ENCODE measurements around the gene RPS6KA2. TPM values are rescaled to one million over a fixed set of nuclear protein-coding genes. Genes with fewer than 3 reads are reported as not detected.

The RPS6KA2 gene
- total and polyA plus RNA-seq, 2 donors (not counting 3 experiments of a cell fraction or from before 2014, with no cell fraction given), result 54.5 to 75.8 TPM

DNA sequence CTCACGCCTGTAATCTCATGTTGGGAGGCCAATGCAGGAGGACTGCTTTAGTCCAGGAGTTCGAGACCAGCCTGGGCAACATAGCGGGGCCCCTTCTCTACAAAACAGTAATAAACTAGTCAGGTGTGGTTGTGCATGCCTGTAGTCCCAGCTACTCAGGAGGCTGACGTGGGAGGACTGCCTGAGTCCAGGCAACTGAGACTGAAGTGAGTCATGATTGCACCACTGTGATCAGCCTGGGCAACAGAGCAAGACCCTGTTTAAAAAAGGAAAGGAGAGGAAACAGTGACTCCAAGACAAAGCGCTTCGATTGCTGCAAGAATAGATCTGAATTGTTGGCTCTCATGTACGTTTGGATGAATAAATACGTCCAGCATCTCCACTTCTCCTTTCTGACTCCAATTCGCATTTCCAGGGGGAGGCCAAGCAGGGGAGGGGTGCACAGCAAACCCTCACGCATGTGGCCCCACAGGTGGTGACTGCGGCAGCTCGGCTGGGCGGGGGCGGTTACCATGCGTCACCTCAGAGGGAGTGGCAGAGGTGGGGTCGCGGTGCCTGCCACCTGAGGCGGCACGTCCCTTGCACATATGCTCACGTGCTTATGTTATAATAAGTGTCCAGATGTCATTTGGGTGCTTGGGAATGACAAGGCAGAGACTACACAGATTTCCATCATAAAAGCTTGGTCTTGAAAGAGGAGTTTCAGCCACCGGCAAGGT, 149.2 kb downstream of the RPS6KA2 start:
- ChIA-PET CTCF (no interaction called here), POLR2A (no interaction called here)
- Histone ChIP-seq H3K9me3 (replicated peaks; ENCODE audit: control insufficient read depth, insufficient read depth, low read length) (no peaks in the 10 kb centered on the region), H3K4me3 (replicated peaks in 1 of 3; ENCODE audit: insufficient read depth in 1 of 3, low read depth in 1 of 3, low read length in 3 of 3) (no peak overlapping the region), H3K4me1 (ENCODE audit: control insufficient read depth, extremely low read depth, insufficient read depth, low read length) (no peaks in the 10 kb centered on the region), H3K79me2 (ENCODE audit: control insufficient read depth, insufficient read depth, low read length) (no peaks in the 10 kb centered on the region), H3K27ac (ENCODE audit: insufficient read depth, low read depth, low read length) (no peak overlapping the region), H4K20me1 (replicated peaks; ENCODE audit: control insufficient read depth, extremely low read depth, insufficient read depth, low read length) (no peaks in the 10 kb centered on the region), H3K4me2 (ENCODE audit: insufficient read depth, low read length) (no peak overlapping the region), H3K9ac (replicated peaks; ENCODE audit: extremely low read depth, insufficient read depth, low read length) (no peak overlapping the region), H3K36me3 (ENCODE audit: control insufficient read depth in 2 of 2, extremely low read depth in 1 of 2, insufficient read depth in 2 of 2, low read length in 2 of 2) (peaks cover 0 to 24% of the 10 kb centered on the region in 2 experiments), H2AFZ (ENCODE audit: low read depth, low read length) (no peak overlapping the region), H3K27me3 (ENCODE audit: control insufficient read depth in 2 of 2, insufficient read depth in 2 of 2, low read length in 2 of 2) (no peaks in the 10 kb centered on the region), H3K9me1 (replicated peaks; ENCODE audit: control insufficient read depth, extremely low read depth, insufficient read depth, low read length) (no peaks in the 10 kb centered on the region)
- intact Hi-C loops (cut with micrococcal nuclease) (no loop called here), dilution Hi-C loops (cut with MboI; ENCODE audit: extremely low pct_ligation_motif_present, low sequenced_read_pairs) (no loop called here)
- no peak for TF ChIP-seq EZH2 (IDR thresholded peaks at IDR 0.05; ENCODE audit: borderline replicate concordance, low read depth, low read length, severe bottlenecking)
- TF ChIP-seq GATA2 (IDR thresholded peaks at IDR 0.05; ENCODE audit: insufficient read depth, insufficient read length, low read depth, low read length), result no peak
- no peak for TF ChIP-seq JUN (IDR thresholded peaks at IDR 0.05; ENCODE audit: borderline replicate concordance, insufficient read depth, insufficient read length, low read depth)
- TF ChIP-seq, protein P1, sequence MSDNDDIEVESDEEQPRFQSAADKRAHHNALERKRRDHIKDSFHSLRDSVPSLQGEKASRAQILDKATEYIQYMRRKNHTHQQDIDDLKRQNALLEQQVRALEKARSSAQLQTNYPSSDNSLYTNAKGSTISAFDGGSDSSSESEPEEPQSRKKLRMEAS (IDR thresholded peaks at IDR 0.05; ENCODE audit: insufficient read depth, insufficient read length), result no peak
- TF ChIP-seq, protein P2, sequence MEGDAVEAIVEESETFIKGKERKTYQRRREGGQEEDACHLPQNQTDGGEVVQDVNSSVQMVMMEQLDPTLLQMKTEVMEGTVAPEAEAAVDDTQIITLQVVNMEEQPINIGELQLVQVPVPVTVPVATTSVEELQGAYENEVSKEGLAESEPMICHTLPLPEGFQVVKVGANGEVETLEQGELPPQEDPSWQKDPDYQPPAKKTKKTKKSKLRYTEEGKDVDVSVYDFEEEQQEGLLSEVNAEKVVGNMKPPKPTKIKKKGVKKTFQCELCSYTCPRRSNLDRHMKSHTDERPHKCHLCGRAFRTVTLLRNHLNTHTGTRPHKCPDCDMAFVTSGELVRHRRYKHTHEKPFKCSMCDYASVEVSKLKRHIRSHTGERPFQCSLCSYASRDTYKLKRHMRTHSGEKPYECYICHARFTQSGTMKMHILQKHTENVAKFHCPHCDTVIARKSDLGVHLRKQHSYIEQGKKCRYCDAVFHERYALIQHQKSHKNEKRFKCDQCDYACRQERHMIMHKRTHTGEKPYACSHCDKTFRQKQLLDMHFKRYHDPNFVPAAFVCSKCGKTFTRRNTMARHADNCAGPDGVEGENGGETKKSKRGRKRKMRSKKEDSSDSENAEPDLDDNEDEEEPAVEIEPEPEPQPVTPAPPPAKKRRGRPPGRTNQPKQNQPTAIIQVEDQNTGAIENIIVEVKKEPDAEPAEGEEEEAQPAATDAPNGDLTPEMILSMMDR (IDR thresholded peaks at IDR 0.05; ENCODE audit: extremely low read depth in 1 of 2, insufficient read depth in 1 of 2, low read depth in 1 of 2, low read length in 2 of 2), result no peak
- FAIRE-seq (no peak), DNase-seq (ENCODE audit: low read depth, low spot score) (no peak)
- no TSS peak for BruUV-seq (replicated peaks)

Data from endothelial cell of umbilical vein (primary cell).